Keratinocyte (primary cell): ENCODE data around the gene TCF19. TPM values are rescaled to one million over a fixed set of nuclear protein-coding genes. Genes with fewer than 3 reads are reported as not detected.
"Not testable (repeated sequence)": the region's sequence is repeated elsewhere in the genome, so short reads cannot be mapped to it uniquely, and the experiment has no call there.

Experiments
- DNase-seq: peaks from one replicate; pipeline ENCODE4 v3.0.0-alpha.2; 2011; ENCODE audit warnings: low read depth, missing footprints, low spot score
- FAIRE-seq: peaks from 2 replicates; lab custom pipeline; 2011; peaks lifted over from hg19 to GRCh38; lab: Jason Lieb, UNC
- H2AFZ ChIP-seq: 2 replicates; pipeline ENCODE4 v1.6.0; 2012; ENCODE audit warnings: low read length, control low read depth, inconsistent platforms; ENCODE audit not compliant: control insufficient read depth
- H3K27ac ChIP-seq: 2 replicates; pipeline ENCODE4 v1.5.1; 2011; ENCODE audit warnings: low read length; ENCODE audit not compliant: control insufficient read depth, insufficient read depth
- H3K27me3 ChIP-seq: 3 replicates; pipeline ENCODE4 v1.6.0; 2011; ENCODE audit warnings: low read length; ENCODE audit not compliant: control insufficient read depth, insufficient read depth; ENCODE audit errors: extremely low read depth
- H3K36me3 ChIP-seq, 2 experiments: 2 replicates in 1 of 2; 3 replicates in 1 of 2; pipeline ENCODE4 v1.5.1; 2011; ENCODE audit warnings: low read length in 2 of 2, mild to moderate bottlenecking in 1 of 2; ENCODE audit not compliant: control insufficient read depth in 2 of 2, insufficient read depth in 2 of 2; ENCODE audit errors: extremely low read depth in 1 of 2
- H3K4me1 ChIP-seq: 3 replicates; pipeline ENCODE4 v1.5.1; 2011; ENCODE audit warnings: low read length; ENCODE audit not compliant: control insufficient read depth, insufficient read depth; ENCODE audit errors: extremely low read depth
- H3K4me2 ChIP-seq: 3 replicates; pipeline ENCODE4 v1.6.0; 2011; ENCODE audit warnings: low read depth, low read length; ENCODE audit not compliant: control insufficient read depth, insufficient read depth; ENCODE audit errors: extremely low read depth
- H3K4me3 ChIP-seq, 3 experiments: fragments of 200-600 bp in 1 of 3; sonication (generic) in 1 of 3; 2 replicates in 2 of 3; 3 replicates in 1 of 3; pipeline ENCODE4 v1.5.1; 2011 to 2016; ENCODE audit warnings: low read length in 3 of 3, mild to moderate bottlenecking in 3 of 3, control low read depth in 2 of 3, inconsistent platforms in 1 of 3, low read depth in 1 of 3, mixed read lengths in 1 of 3, mixed run types in 1 of 3, moderate library complexity in 1 of 3; ENCODE audit not compliant: control insufficient read depth in 2 of 3, insufficient read depth in 2 of 3; ENCODE audit errors: extremely low read depth in 1 of 3
- H3K79me2 ChIP-seq: 2 replicates; pipeline ENCODE4 v1.6.0; 2012; ENCODE audit warnings: low read length; ENCODE audit not compliant: control insufficient read depth, insufficient read depth
- H3K9ac ChIP-seq: 3 replicates; pipeline ENCODE4 v1.6.0; 2011; ENCODE audit warnings: low read length; ENCODE audit not compliant: control insufficient read depth, insufficient read depth; ENCODE audit errors: extremely low read depth
- H3K9me1 ChIP-seq: 3 replicates; pipeline ENCODE4 v1.6.0; 2011; ENCODE audit warnings: low read length; ENCODE audit not compliant: control insufficient read depth, insufficient read depth; ENCODE audit errors: extremely low read depth
- H3K9me3 ChIP-seq: 2 replicates; pipeline ENCODE4 v1.5.1; 2012; ENCODE audit warnings: low read depth, low read length; ENCODE audit not compliant: control insufficient read depth
- H4K20me1 ChIP-seq: 3 replicates; pipeline ENCODE4 v1.6.0; 2011; ENCODE audit warnings: low read length; ENCODE audit not compliant: control insufficient read depth, insufficient read depth; ENCODE audit errors: extremely low read depth
- EZH2 ChIP-seq: IDR thresholded peaks from one replicate; pipeline ENCODE4 v1.6.1; 2012; ENCODE audit warnings: inconsistent platforms, mild to moderate bottlenecking, low read length, moderate library complexity
- dilution Hi-C: fragments of 300-500 bp; cut with MboI; formaldehyde crosslinking; loops from one replicate; pipeline ENCODE4 v1.7.0; 2020; ENCODE audit warnings: low sequenced_read_pairs; ENCODE audit not compliant: extremely low pct_ligation_motif_present
- polyA plus RNA-seq, 5 experiments: library from polyadenylated mRNA; depleted of rRNA in 3 of 5; stranded (reverse) in 3 of 5; stranded (forward) in 1 of 5; unstranded in 1 of 5; fragments of >200 nt; gene quantifications; 1 replicate in 1 of 5; 2 replicates in 3 of 5; 3 replicates in 1 of 5; pipeline versions ENCODE4 v1.2.1 to v1.2.3, GENCODE V29; 2011 to 2012; ENCODE audit warnings: missing spikeins in 2 of 5, low read depth in 1 of 5, low replicate concordance in 1 of 5
- TF ChIP-seq, protein P1 (sequence below), 3 experiments: IDR thresholded peaks in 1 of 3; conservative IDR thresholded peaks in 1 of 3; optimal IDR thresholded peaks in 1 of 3; 2 replicates in 2 of 3; 3 replicates in 1 of 3; pipeline versions ENCODE3 to v1.5.1; 2011; ENCODE audit warnings: low read length in 3 of 3, mild to moderate bottlenecking in 3 of 3, moderate library complexity in 2 of 3, control low read depth in 1 of 3, inconsistent platforms in 1 of 3; ENCODE audit not compliant: insufficient read depth in 2 of 3; ENCODE audit errors: extremely low read depth in 1 of 3

TCF19 gene
- polyA plus RNA-seq, 1 donor (not counting 4 experiments of a cell fraction or from before 2014, with no cell fraction given): 7.4 TPM

DNA sequence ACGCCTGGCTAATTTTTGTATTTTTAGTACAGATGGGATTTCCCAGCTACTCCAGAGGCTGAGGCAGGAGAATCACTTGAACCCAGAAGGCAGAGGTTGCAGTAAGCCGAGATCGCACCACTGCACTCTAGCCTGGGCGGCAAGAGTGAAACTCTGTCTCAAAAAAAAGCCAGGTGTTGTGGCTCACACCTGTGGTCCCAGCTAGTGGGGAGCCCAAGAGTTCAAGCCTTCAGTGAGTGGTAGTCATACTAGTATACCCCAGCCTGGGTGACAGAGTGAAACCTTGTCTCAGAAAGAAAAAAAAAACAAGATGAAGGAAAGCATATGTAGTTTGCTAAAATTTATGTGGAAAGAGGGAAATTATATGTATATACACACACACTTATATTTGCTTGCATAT lies 32.1 kb downstream of the TCF19 start:
- FAIRE-seq (no peak), DNase-seq (no peak)

DNA sequence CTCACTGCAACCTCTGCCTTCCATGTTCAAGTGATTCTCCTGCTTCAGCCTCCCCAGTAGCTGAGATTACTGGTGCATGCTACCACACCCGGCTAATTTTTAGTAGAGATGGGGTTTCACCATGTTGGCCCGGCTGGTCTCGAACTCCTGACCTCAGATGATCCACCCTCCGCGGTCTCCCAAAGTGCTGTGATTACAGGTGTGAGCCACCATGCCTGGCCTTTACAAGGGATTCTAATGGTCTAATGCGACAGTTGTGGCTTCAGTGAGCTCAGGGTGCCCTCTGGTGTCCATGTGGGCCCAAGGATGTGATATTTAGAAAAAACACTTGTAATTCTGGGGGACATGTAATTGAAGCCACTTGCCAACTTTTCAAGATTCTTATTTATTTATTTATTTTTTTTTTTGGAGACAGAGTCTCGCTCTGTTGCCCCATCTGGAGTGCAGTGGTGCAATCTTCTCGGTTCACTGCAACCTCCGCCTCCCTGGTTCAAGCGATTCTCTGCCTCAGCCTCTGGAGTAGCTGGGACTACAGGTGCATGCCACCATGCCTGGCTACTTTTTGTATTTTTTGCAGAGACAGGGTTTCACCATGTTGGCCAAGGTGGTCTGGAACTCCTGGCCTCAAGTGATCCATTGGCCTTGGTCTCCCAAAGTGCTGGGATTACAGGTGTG lies 34.2 kb downstream of the TCF19 start:
- H3K36me3 ChIP-seq, H4K20me1 ChIP-seq, H3K9ac ChIP-seq, H3K9me3 ChIP-seq, H3K79me2 ChIP-seq, DNase-seq, FAIRE-seq, H3K9me1 ChIP-seq, H3K4me3 ChIP-seq, H2AFZ ChIP-seq, H3K4me1 ChIP-seq, H3K27me3 ChIP-seq, H3K27ac ChIP-seq, dilution Hi-C loops, H3K4me2 ChIP-seq: not testable (repeated sequence)
- TF ChIP-seq, protein P1, sequence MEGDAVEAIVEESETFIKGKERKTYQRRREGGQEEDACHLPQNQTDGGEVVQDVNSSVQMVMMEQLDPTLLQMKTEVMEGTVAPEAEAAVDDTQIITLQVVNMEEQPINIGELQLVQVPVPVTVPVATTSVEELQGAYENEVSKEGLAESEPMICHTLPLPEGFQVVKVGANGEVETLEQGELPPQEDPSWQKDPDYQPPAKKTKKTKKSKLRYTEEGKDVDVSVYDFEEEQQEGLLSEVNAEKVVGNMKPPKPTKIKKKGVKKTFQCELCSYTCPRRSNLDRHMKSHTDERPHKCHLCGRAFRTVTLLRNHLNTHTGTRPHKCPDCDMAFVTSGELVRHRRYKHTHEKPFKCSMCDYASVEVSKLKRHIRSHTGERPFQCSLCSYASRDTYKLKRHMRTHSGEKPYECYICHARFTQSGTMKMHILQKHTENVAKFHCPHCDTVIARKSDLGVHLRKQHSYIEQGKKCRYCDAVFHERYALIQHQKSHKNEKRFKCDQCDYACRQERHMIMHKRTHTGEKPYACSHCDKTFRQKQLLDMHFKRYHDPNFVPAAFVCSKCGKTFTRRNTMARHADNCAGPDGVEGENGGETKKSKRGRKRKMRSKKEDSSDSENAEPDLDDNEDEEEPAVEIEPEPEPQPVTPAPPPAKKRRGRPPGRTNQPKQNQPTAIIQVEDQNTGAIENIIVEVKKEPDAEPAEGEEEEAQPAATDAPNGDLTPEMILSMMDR (optimal IDR thresholded peaks at IDR 0.05 in 1 of 3, IDR thresholded peaks at IDR 0.05 in 1 of 3, conservative IDR thresholded peaks at IDR 0.05 in 1 of 3; ENCODE audit: extremely low read depth in 1 of 3, insufficient read depth in 2 of 3, low read length in 3 of 3): peak; percentile 45 to 79 (median 70)

More for the DNA sequence above, 32.1 kb downstream of the TCF19 start:
- no peak overlapping the region for H3K4me3 ChIP-seq
- no peaks in the 10 kb centered on the region for H4K20me1 ChIP-seq
- no peak overlapping the region for H3K27ac ChIP-seq
- H2AFZ ChIP-seq: no peak overlapping the region
- no peak overlapping the region for H3K9ac ChIP-seq
- no peaks in the 10 kb centered on the region for H3K79me2 ChIP-seq
- dilution Hi-C loops: no loop called here
- H3K9me3 ChIP-seq: no peaks in the 10 kb centered on the region
- no peak overlapping the region for H3K4me2 ChIP-seq
- no peak for TF ChIP-seq EZH2
- TF ChIP-seq, protein P1 (optimal IDR thresholded peaks at IDR 0.05 in 1 of 3, IDR thresholded peaks at IDR 0.05 in 1 of 3, conservative IDR thresholded peaks at IDR 0.05 in 1 of 3; ENCODE audit: extremely low read depth in 1 of 3, insufficient read depth in 2 of 3, low read length in 3 of 3): no peak
- peaks cover 8% of the 10 kb centered on the region for H3K4me1 ChIP-seq
- no peaks in the 10 kb centered on the region for H3K27me3 ChIP-seq
- no peaks in the 10 kb centered on the region for H3K36me3 ChIP-seq
- no peaks in the 10 kb centered on the region for H3K9me1 ChIP-seq
